Sigmoid colon (tissue), 4 donors: ENCODE results near the gene MRTFA.
"Not testable (repeated sequence)": the region's sequence is repeated elsewhere in the genome, so short reads cannot be mapped to it uniquely, and the experiment has no call there.

Experiments used
- EP300 ChIP-seq, 4 donors: sonication (generic); formaldehyde crosslinking; IDR thresholded peaks; one replicate each; pipeline ENCODE4 v1.6.1; 2017; ENCODE audit warnings: antibody characterized with exemption in 4 of 4
- POLR2AphosphoS5 ChIP-seq, 4 donors: sonication (generic); formaldehyde crosslinking; IDR thresholded peaks; one replicate each; pipeline ENCODE4 v1.6.1; 2017; ENCODE audit warnings: antibody characterized with exemption in 4 of 4
- TF ChIP-seq, protein P1 (sequence below), 4 experiments: fragments of 450-650 bp in 3 of 4; fragments of 200-600 bp in 1 of 4; IDR thresholded peaks; one replicate each; pipeline ENCODE4 v1.5.1; 2016 to 2019; ENCODE audit warnings: antibody characterized with exemption in 4 of 4, mild to moderate bottlenecking in 3 of 4, moderate library complexity in 2 of 4

DNA sequence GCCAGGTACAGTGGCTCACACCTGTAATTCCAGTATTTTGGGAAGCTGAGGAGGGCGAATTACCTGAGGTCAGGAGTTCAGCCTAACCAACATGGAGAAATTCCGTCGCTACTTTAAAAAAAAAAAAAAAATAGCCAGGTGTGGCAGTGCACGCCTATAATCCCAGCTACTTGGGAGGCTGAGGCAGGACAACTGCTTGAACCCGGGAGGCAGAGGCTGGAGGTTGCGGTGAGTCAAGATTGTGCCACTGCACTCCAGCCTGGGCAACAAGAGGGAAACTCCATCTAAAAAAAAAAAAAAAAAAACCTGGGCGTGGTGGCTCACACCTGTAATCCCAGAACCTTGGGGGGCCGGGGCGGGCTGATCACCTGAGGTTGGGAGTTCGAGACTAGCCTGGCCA, 37.8 kb downstream of the MRTFA start:
- not testable (repeated sequence) for TF ChIP-seq POLR2AphosphoS5, EP300 (IDR thresholded peaks at IDR 0.05)
- TF ChIP-seq, protein P1, sequence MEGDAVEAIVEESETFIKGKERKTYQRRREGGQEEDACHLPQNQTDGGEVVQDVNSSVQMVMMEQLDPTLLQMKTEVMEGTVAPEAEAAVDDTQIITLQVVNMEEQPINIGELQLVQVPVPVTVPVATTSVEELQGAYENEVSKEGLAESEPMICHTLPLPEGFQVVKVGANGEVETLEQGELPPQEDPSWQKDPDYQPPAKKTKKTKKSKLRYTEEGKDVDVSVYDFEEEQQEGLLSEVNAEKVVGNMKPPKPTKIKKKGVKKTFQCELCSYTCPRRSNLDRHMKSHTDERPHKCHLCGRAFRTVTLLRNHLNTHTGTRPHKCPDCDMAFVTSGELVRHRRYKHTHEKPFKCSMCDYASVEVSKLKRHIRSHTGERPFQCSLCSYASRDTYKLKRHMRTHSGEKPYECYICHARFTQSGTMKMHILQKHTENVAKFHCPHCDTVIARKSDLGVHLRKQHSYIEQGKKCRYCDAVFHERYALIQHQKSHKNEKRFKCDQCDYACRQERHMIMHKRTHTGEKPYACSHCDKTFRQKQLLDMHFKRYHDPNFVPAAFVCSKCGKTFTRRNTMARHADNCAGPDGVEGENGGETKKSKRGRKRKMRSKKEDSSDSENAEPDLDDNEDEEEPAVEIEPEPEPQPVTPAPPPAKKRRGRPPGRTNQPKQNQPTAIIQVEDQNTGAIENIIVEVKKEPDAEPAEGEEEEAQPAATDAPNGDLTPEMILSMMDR (IDR thresholded peaks at IDR 0.05), result not testable (repeated sequence)
